Measurements from ENCODE around the gene RNF167. TPM values are rescaled to one million over a fixed set of nuclear protein-coding genes. Genes with fewer than 3 reads are reported as not detected.
"Not testable (repeated sequence)": the region's sequence is repeated elsewhere in the genome, so short reads cannot be mapped to it uniquely, and the experiment has no call there.

RNF167 gene
- total and polyA plus RNA-seq, 2 of the 8 experiments (the other 6 are each of a cell fraction or from before 2014, with no cell fraction given) = 140 to 281 TPM

GRCh38 chr17:4921320-4921719 is 18.7 kb upstream of the RNF167 start (continued):
- no peak for TF ChIP-seq RAD21 (IDR thresholded peaks at IDR 0.05 in 1 of 2, conservative IDR thresholded peaks at IDR 0.05 in 1 of 2; ENCODE audit: low read depth in 2 of 2, low read length in 2 of 2)

GRCh38 chr17:4926577-4927335 is 13.3 kb upstream of the RNF167 start:
- not testable (repeated sequence) for DNase-seq (ENCODE audit: low read depth in 1 of 2, low spot score in 2 of 2)

More at GRCh38 chr17:4926577-4927335, 13.3 kb upstream of the RNF167 start:
- not testable (repeated sequence) for H4K20me1 ChIP-seq (replicated peaks in 1 of 2; ENCODE audit: control insufficient read depth in 1 of 2, insufficient read depth in 2 of 2, low read length in 2 of 2); H2BK12ac ChIP-seq (ENCODE audit: low read depth, low read length); H3K56ac ChIP-seq (replicated peaks; ENCODE audit: insufficient read length, low read depth, low read length); H2AFZ ChIP-seq (ENCODE audit: low read length); H3K36me3 ChIP-seq (ENCODE audit: control insufficient read depth in 2 of 4, insufficient read depth in 4 of 4, low read length in 3 of 4); H2BK120ac ChIP-seq (replicated peaks; ENCODE audit: low read depth, low read length); FAIRE-seq; H3K14ac ChIP-seq (ENCODE audit: insufficient read length); H3K23ac ChIP-seq (ENCODE audit: insufficient read length); H3K9me3 ChIP-seq (ENCODE audit: insufficient read depth in 2 of 2, low read depth in 1 of 2, low read length in 1 of 2); H4K91ac ChIP-seq (replicated peaks; ENCODE audit: insufficient read length, low read length); H3K4ac ChIP-seq (replicated peaks; ENCODE audit: insufficient read length, low read depth, low read length); H2BK5ac ChIP-seq (ENCODE audit: low read depth, low read length); H2BK15ac ChIP-seq (ENCODE audit: low read length); H3K9ac ChIP-seq (replicated peaks in 1 of 4; ENCODE audit: extremely low read depth in 1 of 4, low read depth in 3 of 4, low read length in 3 of 4); H3K79me1 ChIP-seq (ENCODE audit: low read depth, low read length); H3K27ac ChIP-seq (ENCODE audit: low read depth, low read length); H2AK5ac ChIP-seq (ENCODE audit: low read depth, low read length); H3K27me3 ChIP-seq (replicated peaks in 1 of 4; ENCODE audit: control insufficient read depth in 3 of 4, extremely low read depth in 1 of 4, insufficient read depth in 3 of 4, low read length in 3 of 4); H4K8ac ChIP-seq (ENCODE audit: extremely low read depth, insufficient read depth, low read length); H3K18ac ChIP-seq (ENCODE audit: extremely low read depth, low read length); H3K4me1 ChIP-seq (replicated peaks in 1 of 4; ENCODE audit: control insufficient read depth in 3 of 4, insufficient read depth in 4 of 4, low read length in 3 of 4); H3K4me3 ChIP-seq (ENCODE audit: extremely low read depth in 1 of 4, insufficient read depth in 2 of 4, low read depth in 3 of 4, low read length in 4 of 4); H2BK20ac ChIP-seq (ENCODE audit: low read length); H3K4me2 ChIP-seq (ENCODE audit: insufficient read depth in 1 of 2, low read depth in 2 of 2, low read length in 2 of 2); H3K79me2 ChIP-seq (ENCODE audit: control insufficient read depth in 1 of 2, insufficient read depth in 2 of 2, low read length in 2 of 2); H3K23me2 ChIP-seq (ENCODE audit: low read depth, low read length); H4K5ac ChIP-seq (ENCODE audit: insufficient read length, low read depth, low read length)
- ChIA-PET CTCF (ENCODE audit: partially characterized antibody) (interaction anchor here (0.9 kb wide), 1 partner anchor 17 kb away, joined by 4 read pairs; no protein-coding TSS in a partner anchor), POLR2A (ENCODE audit: partially characterized antibody) (interaction anchor here (0.6 to 7.3 kb wide), 11 partner anchors 8 to 180 kb away, joined by 3 to 60 read pairs (median 3); partner anchors contain the start of genes RNF167 and SLC25A11)
- 84% methylated on average over 19 of the region's 24 CpGs; no CpG with 5 or more reads in 1 of the 2 experiments for WGBS, 2 experiments (ENCODE audit: extremely low coverage in 1 of 2, insufficient coverage in 1 of 2, insufficient read length in 1 of 2, insufficient replicate concordance in 2 of 2, low coverage in 1 of 2, low lambda C conversion rate in 2 of 2, missing lambda C conversion rate in 1 of 2)
